ENCODE data around the gene ZBTB8A. TPM values are rescaled to one million over a fixed set of nuclear protein-coding genes. Genes with fewer than 3 reads are reported as not detected.

ZBTB8A gene
- total RNA-seq, 1 donor: 10.8 TPM

DNA sequence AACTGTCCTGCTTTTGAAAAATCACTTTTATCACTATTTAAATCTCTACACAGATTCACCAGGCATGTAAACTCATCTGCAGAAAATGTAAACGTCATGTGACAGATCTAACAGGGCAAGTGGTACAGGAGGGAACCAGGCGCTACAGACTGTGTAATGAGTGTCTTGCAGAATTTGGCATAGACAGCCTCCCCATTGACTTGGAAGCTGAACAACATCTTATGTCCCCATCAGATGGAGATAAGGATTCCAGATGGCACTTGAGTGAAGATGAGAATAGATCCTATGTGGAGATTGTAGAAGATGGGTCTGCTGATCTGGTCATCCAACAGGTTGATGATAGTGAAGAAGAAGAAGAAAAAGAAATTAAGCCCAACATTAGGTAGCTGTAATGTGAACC is 60.8 kb downstream of the ZBTB8A start:
- no peak overlapping the region for H3K4me3 ChIP-seq (ENCODE audit: low read depth, low read length)
- TF ChIP-seq, protein P1, sequence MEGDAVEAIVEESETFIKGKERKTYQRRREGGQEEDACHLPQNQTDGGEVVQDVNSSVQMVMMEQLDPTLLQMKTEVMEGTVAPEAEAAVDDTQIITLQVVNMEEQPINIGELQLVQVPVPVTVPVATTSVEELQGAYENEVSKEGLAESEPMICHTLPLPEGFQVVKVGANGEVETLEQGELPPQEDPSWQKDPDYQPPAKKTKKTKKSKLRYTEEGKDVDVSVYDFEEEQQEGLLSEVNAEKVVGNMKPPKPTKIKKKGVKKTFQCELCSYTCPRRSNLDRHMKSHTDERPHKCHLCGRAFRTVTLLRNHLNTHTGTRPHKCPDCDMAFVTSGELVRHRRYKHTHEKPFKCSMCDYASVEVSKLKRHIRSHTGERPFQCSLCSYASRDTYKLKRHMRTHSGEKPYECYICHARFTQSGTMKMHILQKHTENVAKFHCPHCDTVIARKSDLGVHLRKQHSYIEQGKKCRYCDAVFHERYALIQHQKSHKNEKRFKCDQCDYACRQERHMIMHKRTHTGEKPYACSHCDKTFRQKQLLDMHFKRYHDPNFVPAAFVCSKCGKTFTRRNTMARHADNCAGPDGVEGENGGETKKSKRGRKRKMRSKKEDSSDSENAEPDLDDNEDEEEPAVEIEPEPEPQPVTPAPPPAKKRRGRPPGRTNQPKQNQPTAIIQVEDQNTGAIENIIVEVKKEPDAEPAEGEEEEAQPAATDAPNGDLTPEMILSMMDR (IDR thresholded peaks at IDR 0.05; ENCODE audit: insufficient read depth, low read length): no peak
- DNase-seq (ENCODE audit: low read depth): no peak

DNA sequence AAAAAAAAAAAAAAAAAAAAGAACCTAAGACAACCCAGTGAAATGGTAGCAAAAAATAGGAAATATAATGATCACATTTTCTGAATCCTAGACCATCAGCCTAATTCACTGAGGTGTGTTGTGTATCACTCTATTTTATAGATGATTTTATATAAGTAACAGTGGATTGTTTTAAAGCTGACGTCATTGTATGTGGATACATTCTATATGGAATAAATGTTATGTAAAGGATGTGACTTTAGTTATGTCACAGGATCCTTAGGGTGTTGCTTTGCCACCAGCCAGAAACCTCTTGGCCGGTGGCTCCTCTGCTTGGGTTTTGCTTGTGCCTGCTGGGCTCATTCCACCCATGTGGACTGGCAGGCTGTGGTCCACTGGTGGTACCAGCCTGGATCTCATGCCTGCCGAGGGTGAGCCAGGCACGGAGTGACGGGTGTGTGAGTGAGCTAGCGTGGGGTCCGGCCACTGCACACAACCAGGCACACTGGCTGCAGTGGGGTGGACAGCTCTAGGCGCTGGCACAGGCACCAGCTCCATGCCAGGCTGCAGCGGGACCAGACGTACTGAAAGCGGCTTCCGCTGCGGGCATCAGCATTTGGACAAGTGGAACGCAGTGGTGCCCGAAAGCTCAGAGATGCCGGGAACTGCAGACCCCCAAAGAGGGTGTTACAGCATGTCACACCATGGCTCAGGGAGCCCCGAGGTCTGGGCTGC is 66.6 kb downstream of the ZBTB8A start:
- no peak for DNase-seq (ENCODE audit: low read depth)
- TF ChIP-seq, protein P1 (IDR thresholded peaks at IDR 0.05; ENCODE audit: insufficient read depth, low read length): no peak

DNA sequence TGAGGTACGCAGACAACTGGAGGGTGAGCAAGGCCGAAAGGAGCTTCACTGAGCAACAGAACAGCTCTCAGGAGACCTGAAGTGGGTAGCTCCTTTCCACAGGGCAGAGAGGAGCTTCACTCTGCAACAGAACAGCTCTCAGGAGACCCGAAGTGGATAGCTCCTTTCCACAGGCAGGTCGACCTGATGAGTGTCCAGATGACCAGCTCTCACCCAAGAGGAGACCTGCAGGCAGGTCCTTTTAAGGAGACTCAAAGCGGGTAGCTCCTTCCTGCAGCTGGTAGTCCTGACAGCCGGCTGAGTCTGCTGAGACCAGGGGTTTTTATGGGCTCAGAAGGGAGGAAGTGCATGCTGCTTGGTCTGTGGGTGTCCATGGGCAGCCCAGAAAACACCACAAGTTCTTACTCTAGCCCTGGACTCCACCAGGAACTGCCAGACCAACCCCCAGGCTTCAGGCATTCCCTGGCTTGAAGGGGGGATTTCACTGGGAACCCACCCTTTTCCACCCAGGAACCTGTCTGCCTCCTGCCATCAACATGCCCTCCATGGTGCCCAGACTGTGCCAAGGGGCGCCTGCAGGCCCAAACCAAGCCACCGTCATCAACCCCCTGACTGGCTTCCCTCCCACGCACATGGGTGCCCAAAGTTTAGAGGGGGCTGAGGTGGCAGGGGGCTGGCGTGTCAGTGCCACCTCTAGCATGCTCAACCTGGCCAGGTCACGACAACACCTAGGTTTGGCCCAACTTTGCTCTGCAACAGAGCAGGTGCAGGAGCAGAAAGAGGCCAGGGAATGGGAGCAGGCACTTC is 67.5 kb downstream of the ZBTB8A start:
- TF ChIP-seq, protein P1 (IDR thresholded peaks at IDR 0.05; ENCODE audit: insufficient read depth, low read length): no peak
- DNase-seq (ENCODE audit: low read depth): no peak
- H3K4me3 ChIP-seq (ENCODE audit: low read depth, low read length): no peak overlapping the region

More for the DNA sequence above, 66.6 kb downstream of the ZBTB8A start:
- no peak overlapping the region for H3K4me3 ChIP-seq (ENCODE audit: low read depth, low read length)

DNA sequence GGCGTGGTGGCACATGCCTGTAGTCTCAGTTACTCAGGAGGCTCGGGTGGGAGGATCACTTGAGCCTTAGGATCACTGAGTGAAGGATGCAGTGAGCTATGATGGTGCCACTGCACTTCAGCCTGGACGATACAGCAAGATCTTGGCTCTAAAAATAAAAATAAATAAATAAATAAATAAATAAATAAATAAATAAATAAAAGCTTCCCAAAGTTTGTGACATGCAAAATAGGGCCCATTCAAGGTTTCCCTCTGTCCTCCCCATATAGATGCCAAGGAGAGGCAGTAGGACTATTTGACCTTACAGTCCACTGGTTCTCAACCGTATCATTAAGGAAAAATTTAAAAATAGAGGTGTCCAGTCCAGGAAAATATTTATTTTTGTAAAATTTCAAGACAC is 70.0 kb downstream of the ZBTB8A start:
- no peak overlapping the region for H3K4me3 ChIP-seq (ENCODE audit: low read depth, low read length)
- no peak for DNase-seq (ENCODE audit: low read depth)
- TF ChIP-seq, protein P1 (IDR thresholded peaks at IDR 0.05; ENCODE audit: insufficient read depth, low read length): no peak

DNA sequence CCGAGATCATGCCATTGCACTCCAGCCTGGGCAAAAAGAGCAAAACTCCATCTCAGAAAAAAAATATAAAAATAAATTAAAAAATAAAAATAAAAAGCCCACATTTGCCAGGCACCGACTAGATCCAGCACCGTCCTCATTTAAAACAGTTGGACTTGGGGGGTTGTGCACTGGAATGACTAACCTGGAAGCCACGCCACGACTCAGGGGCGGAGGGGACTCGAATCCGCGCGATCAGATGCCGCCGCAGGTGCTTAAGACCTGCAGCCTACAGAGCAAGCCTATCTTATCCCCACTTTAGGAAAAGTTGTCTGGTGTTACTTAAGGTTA is 72.6 kb downstream of the ZBTB8A start:
- TF ChIP-seq, protein P1 (IDR thresholded peaks at IDR 0.05; ENCODE audit: insufficient read depth, low read length): no peak
- H3K4me3 ChIP-seq (ENCODE audit: low read depth, low read length): peak overlapping the region; percentile 67
- DNase-seq (ENCODE audit: low read depth): no peak

DNA sequence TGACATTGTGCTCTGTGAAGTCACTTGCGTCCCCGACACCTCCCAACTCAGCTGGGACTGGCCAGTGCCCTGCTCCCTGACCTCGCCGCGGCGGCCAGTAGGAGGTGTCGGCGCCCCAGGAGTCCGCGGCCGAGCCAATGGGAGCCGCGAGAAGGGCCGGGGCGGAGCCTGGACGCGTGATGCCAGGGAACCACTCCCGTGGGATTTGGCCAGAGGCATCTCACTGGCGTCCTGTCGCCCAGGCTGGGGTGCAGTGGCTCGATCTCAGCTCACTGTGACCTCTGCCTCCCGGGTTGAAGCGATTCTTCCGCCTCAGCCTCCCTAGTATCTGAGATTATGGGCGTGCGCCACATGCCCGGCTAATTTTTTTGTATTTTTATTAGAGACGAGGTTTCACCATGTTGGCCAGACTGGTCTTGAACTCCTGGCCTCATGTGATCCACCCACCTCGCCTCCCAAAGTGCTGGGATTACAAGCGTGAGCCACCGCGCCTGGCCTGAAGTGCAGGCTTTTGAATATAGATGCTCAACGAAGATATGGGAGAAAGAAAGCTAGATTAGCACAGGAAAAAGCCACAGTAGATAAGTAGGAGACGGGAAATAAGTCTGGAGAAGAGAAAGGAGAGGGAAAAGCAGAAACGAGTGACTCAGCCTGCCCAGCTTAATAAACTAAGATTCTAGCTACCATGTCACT is 73.1 kb downstream of the ZBTB8A start:
- TF ChIP-seq, protein P1 (IDR thresholded peaks at IDR 0.05; ENCODE audit: insufficient read depth, low read length): peak; percentile 42
- H3K4me3 ChIP-seq (ENCODE audit: low read depth, low read length): peak overlapping the region; percentile 67
- DNase-seq (ENCODE audit: low read depth): peak; percentile 57

All from fibroblast of the aortic adventitia (primary cell).